Measurements from ENCODE around the gene IL11RA. TPM values are rescaled to one million over a fixed set of nuclear protein-coding genes. Genes with fewer than 3 reads are reported as not detected.
A peak's percentile ranks its signal among the peaks of the same experiment; 100 is the strongest.
"Not testable (repeated sequence)": the region's sequence is repeated elsewhere in the genome, so short reads cannot be mapped to it uniquely, and the experiment has no call there.

Gene IL11RA
- total RNA-seq, 1 donor from 2014 or later = 72.4 TPM

- no peak for DNase-seq
Measured at GRCh38 chr9:34629491-34629808, 22.5 kb upstream of the IL11RA start.

GRCh38 chr9:34630402-34631154, 21.4 kb upstream of the IL11RA start:
- DNase-seq = no peak

GRCh38 chr9:34633166-34633565, 18.8 kb upstream of the IL11RA start:
- DNase-seq = no peak

GRCh38 chr9:34633851-34634550, 18.0 kb upstream of the IL11RA start:
- DNase-seq = peak; percentile 80

- no peak for DNase-seq
Measured at GRCh38 chr9:34634551-34635248, 17.3 kb upstream of the IL11RA start.

GRCh38 chr9:34635556-34635955, 16.4 kb upstream of the IL11RA start:
- DNase-seq = no peak

- DNase-seq = peak; percentile 25
Measured at GRCh38 chr9:34636791-34637355, 15.1 kb upstream of the IL11RA start.

GRCh38 chr9:34637356-34638137, 14.4 kb upstream of the IL11RA start, which contains the start of gene SIGMAR1:
Gene SIGMAR1 (minus strand): TSS chr9:34637787. CDS start chr9:34637697, 90 bp downstream.
- peak; percentile 97 for DNase-seq

- no peak for DNase-seq
Measured at GRCh38 chr9:34638138-34638445, 13.9 kb upstream of the IL11RA start.

- not testable (repeated sequence) for DNase-seq
Measured at GRCh38 chr9:34639322-34639721, 12.7 kb upstream of the IL11RA start.

- DNase-seq = no peak
Measured at GRCh38 chr9:34642679-34643078, 9.3 kb upstream of the IL11RA start.

GRCh38 chr9:34644766-34645314, 7.1 kb upstream of the IL11RA start:
- no peak for DNase-seq

GRCh38 chr9:34646211-34647083, 5.5 kb upstream of the IL11RA start, which contains the start of gene GALT:
Gene GALT (plus strand): TSS chr9:34646675. CDS start chr9:34646705, 30 bp downstream.
- peak; percentile 97 for DNase-seq

GRCh38 chr9:34647084-34647403, 4.9 kb upstream of the IL11RA start:
- no peak for DNase-seq

GRCh38 chr9:34647651-34648050, 4.3 kb upstream of the IL11RA start:
- no peak for DNase-seq

GRCh38 chr9:34648673-34649072, 3.3 kb upstream of the IL11RA start:
- no peak for DNase-seq

- DNase-seq = no peak
Measured at GRCh38 chr9:34650816-34651215, 1.2 kb upstream of the IL11RA start.

GRCh38 chr9:34651321-34651720, 664 bp upstream of the IL11RA start:
- no peak for DNase-seq

- peak; percentile 35 for DNase-seq
Measured at GRCh38 chr9:34652602-34653000, 616 bp downstream of the IL11RA start.

- DNase-seq = peak; percentile 91
Measured at GRCh38 chr9:34653151-34654072, 1.4 kb downstream of the IL11RA start.
